Melanocyte of skin (primary cell): ENCODE measurements around the gene ZNF546. TPM values are rescaled to one million over a fixed set of nuclear protein-coding genes. Genes with fewer than 3 reads are reported as not detected.

Experiments
- total RNA-seq, 2 donors: library from RNA; depleted of rRNA; stranded (reverse); fragments of >200 nt; gene quantifications; 2 replicates each; pipeline ENCODE4 v1.2.3, GENCODE V29; 2012

The ZNF546 gene
- total RNA-seq: 1 to 10 TPM; 5.5 to 5.7 TPM

GRCh38 chr19:39996811-39997637 lies at the start of gene ZNF546:
ZNF546 (plus strand) TSS chr19:39997060; CDS start chr19:39998327, 1,267 bp downstream.

GRCh38 chr19:39970675-39971379 lies 26.0 kb upstream of the ZNF546 start, which contains the start of gene PSMC4:
PSMC4 (plus strand) TSS chr19:39971165; CDS start chr19:39971203, 38 bp downstream.

GRCh38 chr19:40055832-40056504 lies 59.1 kb downstream of the ZNF546 start, which contains the start of gene ZNF780B:
ZNF780B (minus strand) TSS chr19:40056231; CDS start chr19:40050332, 5,899 bp downstream.

Other genes starting within 250 kb of the ZNF546 start
- gene LEUTX, start 218.2 kb upstream of the ZNF546 start, total RNA-seq: not detected
- 10 to 100 TPM in 1 of 2 donors, 1 to 10 TPM in 1; 10.0 to 21.0 TPM for gene DYRK1B, start 162.9 kb upstream of the ZNF546 start, total RNA-seq
- gene FBL, start 150.7 kb upstream of the ZNF546 start, total RNA-seq: 100 to 1,000 TPM in 1 of 2 donors, 10 to 100 TPM in 1; 59.2 to 166 TPM
- under 1 TPM; under 0.01 to 0.33 TPM for gene FCGBP, start 62.4 kb upstream of the ZNF546 start, total RNA-seq
- gene PSMC4, start 25.9 kb upstream of the ZNF546 start, total RNA-seq: 100 to 1,000 TPM; 163 to 225 TPM
- gene ZNF780B, start 59.2 kb downstream of the ZNF546 start, total RNA-seq: 10 to 100 TPM; 11.7 to 19.0 TPM
- 10 to 100 TPM in 1 of 2 donors, 1 to 10 TPM in 1; 7.9 to 12.0 TPM for gene ZNF780A, start 93.9 kb downstream of the ZNF546 start, total RNA-seq
- 10 to 100 TPM; 13.3 to 15.1 TPM for gene MAP3K10, start 194.4 kb downstream of the ZNF546 start, total RNA-seq
- not detected for gene TTC9B, start 221.3 kb downstream of the ZNF546 start, total RNA-seq
- under 1 TPM in 1 of 2 donors, not detected in 1; 0.33 TPM for gene CCNP, start 229.6 kb downstream of the ZNF546 start, total RNA-seq